ENCODE results near the gene BMP6. TPM values are rescaled to one million over a fixed set of nuclear protein-coding genes. Genes with fewer than 3 reads are reported as not detected.

Gene BMP6
- polyA plus RNA-seq, 2 of the 4 experiments (the other 2 are of a cell fraction), result 8.4 to 23.0 TPM

GRCh38 chr6:7832904-7833750 lies 107.2 kb downstream of the BMP6 start:
- POLR2A ChIA-PET, result no interaction called here
- no peak for FAIRE-seq

GRCh38 chr6:7833751-7834070 lies 107.8 kb downstream of the BMP6 start:
- H3K27ac ChIP-seq, result no peak overlapping the region
- POLR2A ChIA-PET, result no interaction called here
- no peak for DNase-seq (ENCODE audit: low read depth in 1 of 2, low spot score in 1 of 2)
- no peak overlapping the region for H3K4me2 ChIP-seq
- H3K4me3 ChIP-seq, result no peak overlapping the region
- ATAC-seq, result no peak
- 47% methylated on average over 4 of the region's 4 CpGs for WGBS (ENCODE audit: missing lambda C conversion rate)
- no peak for TF ChIP-seq CHD4 (IDR thresholded peaks at IDR 0.05; ENCODE audit: borderline replicate concordance)
- no peak for TF ChIP-seq ZSCAN20 (CRISPR knock-in tag; IDR thresholded peaks at IDR 0.05)
- no peak for TF ChIP-seq HOXB5 (CRISPR knock-in tag; IDR thresholded peaks at IDR 0.05)
- TF ChIP-seq MAZ (IDR thresholded peaks at IDR 0.05; ENCODE audit: borderline replicate concordance, low read depth, low read length), result no peak
- TF ChIP-seq E2F6 (IDR thresholded peaks at IDR 0.05; ENCODE audit: borderline replicate concordance, low read depth), result no peak
- no peak for TF ChIP-seq HEYL (CRISPR knock-in tag; IDR thresholded peaks at IDR 0.05)
- no peak for TF ChIP-seq POLR2A (IDR thresholded peaks at IDR 0.05; ENCODE audit: low read length)
- TF ChIP-seq ATOH8 (CRISPR knock-in tag; IDR thresholded peaks at IDR 0.05; ENCODE audit: low read depth), result no peak
- TF ChIP-seq HDAC2 (IDR thresholded peaks at IDR 0.05), result no peak
- no peak for TF ChIP-seq FOXS1 (CRISPR knock-in tag; IDR thresholded peaks at IDR 0.05)
- no peak for TF ChIP-seq ZFP36 (IDR thresholded peaks at IDR 0.05; ENCODE audit: borderline replicate concordance, partially characterized antibody)
- no peak for TF ChIP-seq ZC3H11A (IDR thresholded peaks at IDR 0.05)
- TF ChIP-seq RNF2 (IDR thresholded peaks at IDR 0.05; ENCODE audit: borderline replicate concordance, low read depth), result no peak
- FAIRE-seq, result no peak
- CTCF ChIA-PET, result interaction anchor here (1.0 kb wide), 1 partner anchor 34 kb away, joined by 3 read pairs; no protein-coding TSS in a partner anchor
- no peaks in the 10 kb centered on the region for H3K9me3 ChIP-seq
- no peaks in the 10 kb centered on the region for H3K4me1 ChIP-seq

More at GRCh38 chr6:7832904-7833750, 107.2 kb downstream of the BMP6 start:
- H3K9me3 ChIP-seq, result no peaks in the 10 kb centered on the region
- CTCF ChIA-PET, result interaction anchor here (0.7 to 1.0 kb wide), 3 partner anchors 28 to 182 kb away, joined by 3 read pairs; no protein-coding TSS in a partner anchor
- WGBS (ENCODE audit: missing lambda C conversion rate), result 71% methylated on average over 9 of the region's 9 CpGs
- H3K4me1 ChIP-seq, result no peaks in the 10 kb centered on the region
- no peak for DNase-seq (ENCODE audit: low read depth in 1 of 2, low spot score in 1 of 2)
- no peak for ATAC-seq
- TF ChIP-seq ZSCAN20 (CRISPR knock-in tag; IDR thresholded peaks at IDR 0.05) (no peak), NPAS2 (CRISPR knock-in tag; IDR thresholded peaks at IDR 0.05; ENCODE audit: borderline replicate concordance) (no peak), MAZ (IDR thresholded peaks at IDR 0.05; ENCODE audit: borderline replicate concordance, low read depth, low read length) (no peak), NR3C1 (IDR thresholded peaks at IDR 0.05) (no peak), REST (IDR thresholded peaks at IDR 0.05) (no peak), RCOR1 (IDR thresholded peaks at IDR 0.05; ENCODE audit: low read depth, low read length) (no peak), CEBPB (IDR thresholded peaks at IDR 0.05) (no peak), USF2 (IDR thresholded peaks at IDR 0.05) (no peak), FOXS1 (CRISPR knock-in tag; IDR thresholded peaks at IDR 0.05) (no peak), EHMT2 (IDR thresholded peaks at IDR 0.05; ENCODE audit: low read depth) (no peak), HES2 (IDR thresholded peaks at IDR 0.05) (no peak), PBX3 (IDR thresholded peaks at IDR 0.05) (no peak), SREBF2 (IDR thresholded peaks at IDR 0.05) (no peak)
- no peak overlapping the region for H3K27ac ChIP-seq
- H3K4me3 ChIP-seq, result no peak overlapping the region
- no peak overlapping the region for H3K4me2 ChIP-seq
